ENCODE results near the gene ARHGEF2.

DNA sequence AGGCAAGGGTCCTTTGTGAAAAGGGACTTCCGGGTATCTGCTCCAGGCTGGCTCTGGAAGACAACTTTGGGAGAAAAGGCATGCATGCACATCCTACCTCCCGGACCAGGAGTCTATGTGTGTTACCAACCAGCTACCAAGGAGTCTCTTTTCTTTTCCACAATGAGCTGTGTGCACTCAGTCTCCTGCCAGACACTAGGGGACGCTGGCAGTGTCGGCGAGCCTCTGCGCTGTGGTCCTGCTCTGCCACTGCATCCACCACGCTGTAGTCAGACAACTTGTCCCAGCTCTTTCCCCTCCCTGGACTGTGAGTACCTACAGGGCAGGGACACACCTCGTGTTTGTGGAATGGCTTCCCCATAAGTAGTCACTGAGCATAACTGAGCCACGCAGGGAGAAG, 47.5 kb upstream of the ARHGEF2 start:
- TF ChIP-seq, protein P1, sequence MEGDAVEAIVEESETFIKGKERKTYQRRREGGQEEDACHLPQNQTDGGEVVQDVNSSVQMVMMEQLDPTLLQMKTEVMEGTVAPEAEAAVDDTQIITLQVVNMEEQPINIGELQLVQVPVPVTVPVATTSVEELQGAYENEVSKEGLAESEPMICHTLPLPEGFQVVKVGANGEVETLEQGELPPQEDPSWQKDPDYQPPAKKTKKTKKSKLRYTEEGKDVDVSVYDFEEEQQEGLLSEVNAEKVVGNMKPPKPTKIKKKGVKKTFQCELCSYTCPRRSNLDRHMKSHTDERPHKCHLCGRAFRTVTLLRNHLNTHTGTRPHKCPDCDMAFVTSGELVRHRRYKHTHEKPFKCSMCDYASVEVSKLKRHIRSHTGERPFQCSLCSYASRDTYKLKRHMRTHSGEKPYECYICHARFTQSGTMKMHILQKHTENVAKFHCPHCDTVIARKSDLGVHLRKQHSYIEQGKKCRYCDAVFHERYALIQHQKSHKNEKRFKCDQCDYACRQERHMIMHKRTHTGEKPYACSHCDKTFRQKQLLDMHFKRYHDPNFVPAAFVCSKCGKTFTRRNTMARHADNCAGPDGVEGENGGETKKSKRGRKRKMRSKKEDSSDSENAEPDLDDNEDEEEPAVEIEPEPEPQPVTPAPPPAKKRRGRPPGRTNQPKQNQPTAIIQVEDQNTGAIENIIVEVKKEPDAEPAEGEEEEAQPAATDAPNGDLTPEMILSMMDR (IDR thresholded peaks at IDR 0.05; ENCODE audit: low read depth, low read length), result peak; percentile 37
- no peak for TF ChIP-seq POLR2A (IDR thresholded peaks at IDR 0.05; ENCODE audit: extremely low read depth, insufficient read length)

Data from NB4 (cell line).